Measurements from ENCODE around the gene TXNRD1.

DNA sequence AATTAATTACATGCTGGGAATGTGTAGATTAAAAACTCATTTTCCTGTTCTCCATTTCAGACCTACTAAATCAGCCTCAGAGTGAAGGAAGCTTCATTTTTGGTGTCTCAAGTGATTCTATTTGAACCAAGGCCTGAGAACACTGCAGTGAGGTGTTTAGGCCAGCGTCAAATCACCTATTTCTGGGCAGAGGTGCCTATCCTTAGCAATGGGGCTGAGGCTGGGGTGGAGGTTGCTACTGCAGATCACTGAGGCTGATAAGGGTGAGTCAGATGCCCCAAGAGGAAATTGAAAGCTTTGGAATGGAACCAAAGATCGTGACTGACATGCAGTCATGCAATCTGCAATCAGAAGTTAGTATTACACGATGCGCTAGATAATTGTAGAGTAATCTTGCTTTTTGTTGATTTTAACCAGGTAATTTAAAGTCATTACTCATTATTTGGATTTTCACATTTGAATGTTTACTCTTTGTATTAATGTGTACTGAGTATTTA is 4.4 kb downstream of the TXNRD1 start:
- TF ChIP-seq CTCF (tag by site-specific recombination; IDR thresholded peaks at IDR 0.05) (no peak), ZNF660 (tag by site-specific recombination; IDR thresholded peaks at IDR 0.05) (0 out of 2 replicates have a peak, but pooled peaks have one; percentile 45), ZNF354C (tag by site-specific recombination; IDR thresholded peaks at IDR 0.05; ENCODE audit: borderline replicate concordance, low read depth) (no peak), ZNF510 (tag by site-specific recombination; IDR thresholded peaks at IDR 0.05; ENCODE audit: insufficient replicate concordance) (no peak), ZNF785 (tag by site-specific recombination; IDR thresholded peaks at IDR 0.05) (no peak), ZFHX2 (tag by site-specific recombination; conservative IDR thresholded peaks at IDR 0.05) (no peak), PATZ1 (tag by site-specific recombination; IDR thresholded peaks at IDR 0.05) (peak; percentile 76), ZBTB7A (tag by site-specific recombination; IDR thresholded peaks at IDR 0.05; ENCODE audit: low read depth) (no peak), ZNF114 (tag by site-specific recombination; IDR thresholded peaks at IDR 0.05) (no peak), ZNF416 (tag by site-specific recombination; IDR thresholded peaks at IDR 0.05) (no peak), ZNF121 (tag by site-specific recombination; IDR thresholded peaks at IDR 0.05) (no peak)
